ENCODE data around the gene CAND1.

Gene CAND1

GRCh38 chr12:67276421-67276820, 7.3 kb downstream of the CAND1 start:
- DNase-seq (ENCODE audit: low read depth): no peak
- H3K4me3 ChIP-seq (ENCODE audit: low read depth, low read length): no peak overlapping the region

GRCh38 chr12:67279637-67280036, 10.5 kb downstream of the CAND1 start:
- H3K4me3 ChIP-seq (ENCODE audit: low read depth, low read length): no peak overlapping the region
- no peak for DNase-seq (ENCODE audit: low read depth)

- H3K4me3 ChIP-seq (ENCODE audit: low read depth, low read length): no peak overlapping the region
- no peak for DNase-seq (ENCODE audit: low read depth)
These were observed 10.9 kb downstream of the CAND1 start for GRCh38 chr12:67280088-67280487.

- no peak overlapping the region for H3K4me3 ChIP-seq (ENCODE audit: low read depth, low read length)
- DNase-seq (ENCODE audit: low read depth): no peak
These were observed 11.4 kb downstream of the CAND1 start for GRCh38 chr12:67280572-67280971.

GRCh38 chr12:67284561-67284960, 15.4 kb downstream of the CAND1 start:
- no peak overlapping the region for H3K4me3 ChIP-seq (ENCODE audit: low read depth, low read length)
- DNase-seq (ENCODE audit: low read depth): no peak

GRCh38 chr12:67286257-67286656, 17.1 kb downstream of the CAND1 start:
- no peak for DNase-seq (ENCODE audit: low read depth)
- H3K4me3 ChIP-seq (ENCODE audit: low read depth, low read length): no peak overlapping the region

GRCh38 chr12:67287311-67287710, 18.2 kb downstream of the CAND1 start:
- H3K4me3 ChIP-seq (ENCODE audit: low read depth, low read length): no peak overlapping the region
- DNase-seq (ENCODE audit: low read depth): no peak

GRCh38 chr12:67288561-67288960, 19.4 kb downstream of the CAND1 start:
- DNase-seq (ENCODE audit: low read depth): no peak
- H3K4me3 ChIP-seq (ENCODE audit: low read depth, low read length): no peak overlapping the region

- no peak overlapping the region for H3K4me3 ChIP-seq (ENCODE audit: low read depth, low read length)
- DNase-seq (ENCODE audit: low read depth): no peak
These were observed 21.2 kb downstream of the CAND1 start for GRCh38 chr12:67290378-67290777.

- no peak for DNase-seq (ENCODE audit: low read depth)
- H3K4me3 ChIP-seq (ENCODE audit: low read depth, low read length): no peak overlapping the region
These were observed 30.4 kb downstream of the CAND1 start for GRCh38 chr12:67299526-67299925.

- no peak overlapping the region for H3K4me3 ChIP-seq (ENCODE audit: low read depth, low read length)
- no peak for DNase-seq (ENCODE audit: low read depth)
These were observed 30.8 kb downstream of the CAND1 start for GRCh38 chr12:67299926-67300325.

- DNase-seq (ENCODE audit: low read depth): peak; percentile 0
- no peak overlapping the region for H3K4me3 ChIP-seq (ENCODE audit: low read depth, low read length)
These were observed 33.0 kb downstream of the CAND1 start for GRCh38 chr12:67302162-67302561.

GRCh38 chr12:67305544-67305943, 36.4 kb downstream of the CAND1 start:
- no peak for DNase-seq (ENCODE audit: low read depth)
- H3K4me3 ChIP-seq (ENCODE audit: low read depth, low read length): no peak overlapping the region

GRCh38 chr12:67306712-67307111, 37.6 kb downstream of the CAND1 start:
- DNase-seq (ENCODE audit: low read depth): no peak
- no peak overlapping the region for H3K4me3 ChIP-seq (ENCODE audit: low read depth, low read length)

- DNase-seq (ENCODE audit: low read depth): no peak
- H3K4me3 ChIP-seq (ENCODE audit: low read depth, low read length): no peak overlapping the region
These were observed 46.5 kb downstream of the CAND1 start for GRCh38 chr12:67315661-67316060.

- no peak overlapping the region for H3K4me3 ChIP-seq (ENCODE audit: low read depth, low read length)
- no peak for DNase-seq (ENCODE audit: low read depth)
These were observed 49.6 kb downstream of the CAND1 start for GRCh38 chr12:67318786-67319185.

- no peak for DNase-seq (ENCODE audit: low read depth)
- no peak overlapping the region for H3K4me3 ChIP-seq (ENCODE audit: low read depth, low read length)
These were observed 50.8 kb downstream of the CAND1 start for GRCh38 chr12:67319936-67320335.

GRCh38 chr12:67320614-67321295, 51.6 kb downstream of the CAND1 start:
- no peak overlapping the region for H3K4me3 ChIP-seq (ENCODE audit: low read depth, low read length)
- no peak for DNase-seq (ENCODE audit: low read depth)

- no peak overlapping the region for H3K4me3 ChIP-seq (ENCODE audit: low read depth, low read length)
- no peak for DNase-seq (ENCODE audit: low read depth)
These were observed 53.4 kb downstream of the CAND1 start for GRCh38 chr12:67322580-67322979.

- H3K4me3 ChIP-seq (ENCODE audit: low read depth, low read length): no peak overlapping the region
- no peak for DNase-seq (ENCODE audit: low read depth)
These were observed 53.8 kb downstream of the CAND1 start for GRCh38 chr12:67323007-67323406.

- H3K4me3 ChIP-seq (ENCODE audit: low read depth, low read length): no peak overlapping the region
- DNase-seq (ENCODE audit: low read depth): no peak
These were observed 57.5 kb downstream of the CAND1 start for GRCh38 chr12:67326637-67327036.

GRCh38 chr12:67327466-67327865, 58.3 kb downstream of the CAND1 start:
- H3K4me3 ChIP-seq (ENCODE audit: low read depth, low read length): no peak overlapping the region
- DNase-seq (ENCODE audit: low read depth): no peak
